SK-N-SH (cell line): ENCODE data around the gene ARMH4. TPM values are rescaled to one million over a fixed set of nuclear protein-coding genes. Genes with fewer than 3 reads are reported as not detected.

ENCODE experiments used
- CTCF ChIA-PET: fragments of 300-600, 350-600 bp; formaldehyde crosslinking; extraction: SDS; loops from one replicate; lab custom pipeline; 2021; lab: Yijun Ruan, JAX
- POLR2A ChIA-PET: fragments of 350-600 bp; sonication (Branson Sonifier 250); formaldehyde crosslinking; extraction: SDS; loops from one replicate; lab custom pipeline; 2020; ENCODE audit warnings: antibody characterized with exemption, inconsistent platforms; lab: Yijun Ruan, JAX
- DNase-seq: peaks from one replicate; pipeline ENCODE4 v3.0.0; 2012
- H2AFZ ChIP-seq: fragments of 200-600 bp; sonication (generic); 2 replicates; pipeline ENCODE4 v1.8.1; 2016; ENCODE audit warnings: antibody characterized with exemption, mild to moderate bottlenecking, low read depth
- H3F3A ChIP-seq: fragments of 200-600 bp; sonication (generic); replicated peaks from 2 replicates; pipeline ENCODE3; 2016; ENCODE audit warnings: antibody characterized with exemption, mild to moderate bottlenecking; ENCODE audit not compliant: insufficient read depth
- H3K27ac ChIP-seq, 2 experiments: fragments of 200-500 bp in 1 of 2; fragments of 200-600 bp in 1 of 2; sonication (Bioruptor generic) in 1 of 2; sonication (generic), shearing (Covaris generic) in 1 of 2; 2 replicates each; pipeline versions ENCODE4 v1.5.1 to v1.6.1; 2014 to 2016; ENCODE audit warnings: low read depth in 2 of 2, inconsistent platforms in 1 of 2, low read length in 1 of 2, mild to moderate bottlenecking in 1 of 2, mixed read lengths in 1 of 2
- H3K27me3 ChIP-seq: fragments of 200-600 bp; sonication (generic), shearing (Covaris generic); 2 replicates; pipeline ENCODE4 v1.6.1; 2016; ENCODE audit warnings: mixed run types; ENCODE audit not compliant: insufficient read depth
- H3K36me3 ChIP-seq, 2 experiments: fragments of 200-500 bp in 1 of 2; fragments of 200-600 bp in 1 of 2; sonication (Bioruptor generic) in 1 of 2; sonication (generic) in 1 of 2; replicated peaks in 1 of 2; 2 replicates each; pipeline versions ENCODE3 to v1.5.1; 2014 to 2016; ENCODE audit warnings: low read length in 1 of 2, mild to moderate bottlenecking in 1 of 2; ENCODE audit not compliant: insufficient read depth in 2 of 2, control insufficient read depth in 1 of 2
- H3K4me1 ChIP-seq, 2 experiments: fragments of 200-500 bp in 1 of 2; fragments of 200-600 bp in 1 of 2; sonication (Bioruptor generic) in 1 of 2; sonication (generic), shearing (Covaris generic) in 1 of 2; 2 replicates each; pipeline versions ENCODE4 v1.5.1 to v1.6.1; 2014 to 2016; ENCODE audit warnings: low read depth in 1 of 2, low read length in 1 of 2, mixed run types in 1 of 2; ENCODE audit not compliant: insufficient read depth in 2 of 2, control insufficient read depth in 1 of 2
- H3K4me2 ChIP-seq: fragments of 200-600 bp; sonication (generic), shearing (Covaris generic); 2 replicates; pipeline ENCODE4 v1.6.1; 2017; ENCODE audit warnings: mixed run types
- H3K4me3 ChIP-seq, 2 experiments: fragments of 200-500 bp in 1 of 2; fragments of 200-600 bp in 1 of 2; sonication (Bioruptor generic) in 1 of 2; sonication (generic), shearing (Covaris generic) in 1 of 2; 2 replicates each; pipeline versions ENCODE4 v1.5.1 to v1.8.1; 2014 to 2016; ENCODE audit warnings: low read depth in 2 of 2, inconsistent platforms in 1 of 2, low read length in 1 of 2, mild to moderate bottlenecking in 1 of 2, mixed read lengths in 1 of 2, moderate library complexity in 1 of 2
- H3K79me2 ChIP-seq: fragments of 200-600 bp; sonication (generic); 2 replicates; pipeline ENCODE4 v1.8.1; 2017; ENCODE audit warnings: mild to moderate bottlenecking; ENCODE audit not compliant: insufficient read depth
- H3K9ac ChIP-seq: fragments of 200-600 bp; sonication (generic); 2 replicates; pipeline ENCODE4 v1.6.1; 2017; ENCODE audit warnings: mixed run types
- H3K9me2 ChIP-seq: fragments of 200-600 bp; sonication (generic); 2 replicates; pipeline ENCODE4 v1.6.1; 2017; ENCODE audit warnings: mixed run types
- H3K9me3 ChIP-seq: fragments of 200-600 bp; sonication (generic); 2 replicates; pipeline ENCODE4 v1.6.1; 2017; ENCODE audit warnings: mixed run types, mild to moderate bottlenecking, moderate library complexity
- H4K20me1 ChIP-seq: fragments of 200-600 bp; sonication (generic); 2 replicates; pipeline ENCODE4 v1.6.1; 2017; ENCODE audit warnings: mild to moderate bottlenecking, mixed run types; ENCODE audit not compliant: insufficient read depth
- CHD2 ChIP-seq: fragments of 150-350 bp; IDR thresholded peaks from 2 replicates; pipeline ENCODE4 v1.6.1; 2018; ENCODE audit warnings: low read length; ENCODE audit not compliant: partially characterized antibody
- CTCF ChIP-seq: fragments of 200-600 bp; sonication (generic); IDR thresholded peaks from 2 replicates; pipeline ENCODE4 v1.6.1; 2017; ENCODE audit warnings: antibody characterized with exemption, mild to moderate bottlenecking, moderate library complexity
- ELF1 ChIP-seq: IDR thresholded peaks from 2 replicates; pipeline ENCODE4 v1.4.0; 2012
- EP300 ChIP-seq, 2 experiments: IDR thresholded peaks; 2 replicates each; pipeline versions ENCODE4 v1.4.0 to v1.6.1; 2012; ENCODE audit warnings: borderline replicate concordance in 1 of 2, low read depth in 1 of 2, low read length in 1 of 2
- FOSL2 ChIP-seq: IDR thresholded peaks from 2 replicates; pipeline ENCODE4 v1.4.0; 2012; ENCODE audit warnings: low read depth, mild to moderate bottlenecking, moderate library complexity, borderline replicate concordance
- GATA2 ChIP-seq: sonication (generic); formaldehyde crosslinking; IDR thresholded peaks from 2 replicates; pipeline ENCODE4 v1.5.0; 2020; ENCODE audit warnings: mild to moderate bottlenecking, missing genetic modification reagents
- MAX ChIP-seq: IDR thresholded peaks from 2 replicates; pipeline ENCODE4 v1.4.0; 2012; ENCODE audit warnings: low read depth
- MEF2A ChIP-seq: IDR thresholded peaks from 2 replicates; pipeline ENCODE4 v1.4.0; 2012; ENCODE audit warnings: low read depth, borderline replicate concordance
- NRF1 ChIP-seq: IDR thresholded peaks from 2 replicates; pipeline ENCODE4 v1.6.1; 2012; ENCODE audit warnings: low read depth, mild to moderate bottlenecking, low read length
- PBX3 ChIP-seq: IDR thresholded peaks from 2 replicates; pipeline ENCODE4; 2012
- RAD21 ChIP-seq: IDR thresholded peaks from 2 replicates; pipeline ENCODE4 v1.6.1; 2012; ENCODE audit warnings: mild to moderate bottlenecking, low read length
- REST ChIP-seq: IDR thresholded peaks from 2 replicates; pipeline ENCODE4 v1.6.1; 2012; ENCODE audit warnings: mild to moderate bottlenecking, low read depth, low read length, moderate library complexity
- YY1 ChIP-seq: IDR thresholded peaks from 2 replicates; pipeline ENCODE4 v1.4.0; 2012; ENCODE audit warnings: low read depth, mild to moderate bottlenecking
- WGBS: methylation state at CpG from one replicate; pipeline ENCODE4 v1.1.6; 2017; ENCODE audit warnings: low lambda C conversion rate; 5-methylcytosine and 5-hydroxymethylcytosine counted together
- polyA plus RNA-seq, 3 experiments: library from polyadenylated mRNA; depleted of rRNA; stranded (reverse); fragments of >200 nt; gene quantifications; 2 replicates each; pipeline ENCODE4 v1.2.3, GENCODE V29; 2012

Gene ARMH4
- polyA plus RNA-seq, 1 of the 3 experiments (the other 2 are of a cell fraction) = 0.39 TPM

GRCh38 chr14:58121530-58122186, 30.4 kb downstream of the ARMH4 start:
- no peak for TF ChIP-seq CTCF
- no peak for TF ChIP-seq EP300 (IDR thresholded peaks at IDR 0.05; ENCODE audit: borderline replicate concordance in 1 of 2, low read depth in 1 of 2, low read length in 1 of 2)
- no peak for TF ChIP-seq MEF2A
- TF ChIP-seq NRF1 = no peak
- no peak for TF ChIP-seq GATA2 (CRISPR knock-in tag)
- H3F3A ChIP-seq = no peaks in the 10 kb centered on the region
- no peak overlapping the region for H3K4me2 ChIP-seq
- H3K36me3 ChIP-seq = no peaks in the 10 kb centered on the region
- no peaks in the 10 kb centered on the region for H4K20me1 ChIP-seq
- H3K9ac ChIP-seq = no peak overlapping the region
- CTCF ChIA-PET = interaction anchor here (1.3 kb wide), 1 partner anchor 13 kb away, joined by 4 read pairs; no protein-coding TSS in a partner anchor
- no peak overlapping the region for H2AFZ ChIP-seq
- no peak for DNase-seq
- H3K27ac ChIP-seq = no peak overlapping the region
- no peaks in the 10 kb centered on the region for H3K79me2 ChIP-seq
- H3K27me3 ChIP-seq = no peaks in the 10 kb centered on the region; the same call in 1 of the 2 replicates
- H3K9me2 ChIP-seq = no peaks in the 10 kb centered on the region
- no peaks in the 10 kb centered on the region for H3K4me1 ChIP-seq
- H3K4me3 ChIP-seq = no peak overlapping the region
- H3K9me3 ChIP-seq = no peaks in the 10 kb centered on the region
- WGBS = 21% methylated on average over 5 of the region's 5 CpGs
- POLR2A ChIA-PET = no interaction called here

GRCh38 chr14:58119381-58119780, 32.6 kb downstream of the ARMH4 start:
- POLR2A ChIA-PET = no interaction called here
- no peak overlapping the region for H3K27ac ChIP-seq
- H4K20me1 ChIP-seq = no peaks in the 10 kb centered on the region
- no peaks in the 10 kb centered on the region for H3K36me3 ChIP-seq
- WGBS = 12% methylated on average over 3 of the region's 3 CpGs
- H3K79me2 ChIP-seq = no peaks in the 10 kb centered on the region
- no peak overlapping the region for H2AFZ ChIP-seq
- no peak overlapping the region for H3K4me3 ChIP-seq
- H3K4me2 ChIP-seq = no peak overlapping the region
- H3F3A ChIP-seq = no peaks in the 10 kb centered on the region
- H3K9me3 ChIP-seq = no peaks in the 10 kb centered on the region
- H3K9ac ChIP-seq = no peak overlapping the region
- no peaks in the 10 kb centered on the region; the same call in 1 of the 2 replicates for H3K27me3 ChIP-seq
- CTCF ChIA-PET = interaction anchor here (0.9 kb wide), 1 partner anchor 11 kb away, joined by 4 read pairs; no protein-coding TSS in a partner anchor
- H3K9me2 ChIP-seq = no peaks in the 10 kb centered on the region
- TF ChIP-seq NRF1 (no peak), CHD2 (no peak), PBX3 (no peak), REST (no peak), CTCF (no peak), FOSL2 (no peak), MEF2A (no peak), ELF1 (no peak), GATA2 (CRISPR knock-in tag) (no peak), YY1 (no peak), RAD21 (no peak), MAX (no peak)
- DNase-seq = no peak
- H3K4me1 ChIP-seq = no peaks in the 10 kb centered on the region
